Choroid plexus epithelial cell (primary cell): ENCODE data around the gene ZKSCAN2.

Experiments used
- DNase-seq: peaks from one replicate; pipeline ENCODE4 v3.0.0-alpha.2; 2010; ENCODE audit warnings: low read depth
- H3K4me3 ChIP-seq: 2 replicates; pipeline ENCODE4 v1.5.1; 2011; ENCODE audit warnings: low read depth, mild to moderate bottlenecking, control low read depth, low read length, moderate library complexity
- TF ChIP-seq, protein P1 (sequence below): conservative IDR thresholded peaks from 2 replicates; pipeline ENCODE4 v1.5.1; 2011; ENCODE audit warnings: low read depth, mild to moderate bottlenecking, control low read depth, inconsistent platforms, low read length, moderate library complexity

Gene ZKSCAN2

DNA sequence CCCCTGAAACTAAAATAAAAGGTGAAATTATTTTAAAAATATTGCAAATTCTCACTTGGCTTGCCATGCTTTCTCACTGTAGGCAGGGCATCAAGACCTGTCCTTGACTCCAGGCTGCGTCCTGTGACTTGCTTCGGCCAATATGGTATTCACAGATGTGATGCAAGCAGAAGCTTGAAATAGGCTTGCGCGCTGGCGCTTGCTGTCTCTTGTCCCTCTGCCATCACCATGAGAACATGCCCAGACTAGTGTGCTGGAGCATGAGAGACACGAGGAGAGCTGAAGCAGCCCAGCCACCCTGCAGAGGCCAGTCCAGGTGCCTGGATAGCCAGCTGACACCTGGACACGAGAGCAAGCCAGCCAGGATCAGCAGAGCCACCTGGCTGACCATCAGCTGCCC lies 21.8 kb upstream of the ZKSCAN2 start:
- DNase-seq, result no peak
- TF ChIP-seq, protein P1, sequence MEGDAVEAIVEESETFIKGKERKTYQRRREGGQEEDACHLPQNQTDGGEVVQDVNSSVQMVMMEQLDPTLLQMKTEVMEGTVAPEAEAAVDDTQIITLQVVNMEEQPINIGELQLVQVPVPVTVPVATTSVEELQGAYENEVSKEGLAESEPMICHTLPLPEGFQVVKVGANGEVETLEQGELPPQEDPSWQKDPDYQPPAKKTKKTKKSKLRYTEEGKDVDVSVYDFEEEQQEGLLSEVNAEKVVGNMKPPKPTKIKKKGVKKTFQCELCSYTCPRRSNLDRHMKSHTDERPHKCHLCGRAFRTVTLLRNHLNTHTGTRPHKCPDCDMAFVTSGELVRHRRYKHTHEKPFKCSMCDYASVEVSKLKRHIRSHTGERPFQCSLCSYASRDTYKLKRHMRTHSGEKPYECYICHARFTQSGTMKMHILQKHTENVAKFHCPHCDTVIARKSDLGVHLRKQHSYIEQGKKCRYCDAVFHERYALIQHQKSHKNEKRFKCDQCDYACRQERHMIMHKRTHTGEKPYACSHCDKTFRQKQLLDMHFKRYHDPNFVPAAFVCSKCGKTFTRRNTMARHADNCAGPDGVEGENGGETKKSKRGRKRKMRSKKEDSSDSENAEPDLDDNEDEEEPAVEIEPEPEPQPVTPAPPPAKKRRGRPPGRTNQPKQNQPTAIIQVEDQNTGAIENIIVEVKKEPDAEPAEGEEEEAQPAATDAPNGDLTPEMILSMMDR, result no peak
- no peak overlapping the region for H3K4me3 ChIP-seq

DNA sequence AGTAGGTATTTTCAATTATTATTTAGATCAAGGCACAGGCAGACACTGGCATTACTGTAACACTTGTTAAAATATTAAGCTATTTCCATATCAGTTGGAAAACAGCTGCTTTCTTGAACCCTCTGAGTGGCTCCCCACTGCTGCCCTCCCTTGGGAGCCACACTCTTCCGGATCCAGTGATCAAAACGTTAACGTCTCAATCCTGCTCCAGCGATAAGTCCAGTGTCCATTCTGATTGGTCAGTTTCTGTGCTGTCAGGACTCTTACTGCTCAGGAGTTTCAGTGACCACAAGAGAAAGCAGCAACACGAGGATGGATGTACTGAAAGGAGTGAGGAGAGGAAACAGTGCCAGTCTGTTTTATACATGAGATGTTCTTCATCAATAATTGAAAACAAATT lies 13.8 kb upstream of the ZKSCAN2 start:
- no peak overlapping the region for H3K4me3 ChIP-seq
- DNase-seq, result no peak
- TF ChIP-seq, protein P1, result no peak

DNA sequence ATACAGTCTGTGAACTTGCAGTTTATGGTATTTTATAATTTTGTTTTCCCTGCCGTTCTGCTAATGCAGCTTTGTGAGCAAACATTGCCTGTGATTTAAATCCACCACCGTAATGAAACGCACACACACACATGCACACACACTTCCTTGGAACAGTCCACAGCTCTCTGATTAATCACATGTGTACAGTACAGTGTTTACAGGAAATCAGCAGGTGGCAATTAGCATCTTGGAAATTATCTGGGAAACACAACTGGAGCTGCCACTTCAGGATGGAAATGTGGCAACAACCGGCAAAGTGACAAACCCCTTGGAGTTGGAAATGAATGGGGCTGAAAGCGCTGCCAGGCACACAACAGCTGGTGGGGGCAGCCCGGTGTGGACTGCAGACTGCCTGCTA lies 12.9 kb upstream of the ZKSCAN2 start:
- TF ChIP-seq, protein P1, result no peak
- no peak for DNase-seq
- H3K4me3 ChIP-seq, result no peak overlapping the region

DNA sequence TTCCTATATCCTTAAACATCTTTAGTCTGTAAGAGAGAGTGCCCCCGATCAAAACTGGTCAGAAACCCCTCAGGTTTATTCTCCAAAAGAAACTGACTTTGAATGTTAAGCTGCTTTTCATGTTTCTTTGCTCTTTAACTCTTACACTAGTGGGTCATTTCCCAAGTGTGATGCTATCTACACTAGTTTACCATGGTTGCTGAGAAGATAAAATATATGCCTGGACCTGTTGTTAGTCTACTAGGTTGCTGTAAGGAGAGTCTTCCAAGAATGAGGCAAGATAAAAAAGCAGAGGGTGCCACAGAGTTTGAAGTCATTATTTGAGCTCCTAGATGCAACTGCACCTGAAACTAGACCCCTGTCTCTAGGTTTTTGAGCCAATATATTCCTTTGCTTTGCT lies 12.2 kb upstream of the ZKSCAN2 start:
- TF ChIP-seq, protein P1, result no peak
- no peak for DNase-seq
- H3K4me3 ChIP-seq, result no peak overlapping the region

DNA sequence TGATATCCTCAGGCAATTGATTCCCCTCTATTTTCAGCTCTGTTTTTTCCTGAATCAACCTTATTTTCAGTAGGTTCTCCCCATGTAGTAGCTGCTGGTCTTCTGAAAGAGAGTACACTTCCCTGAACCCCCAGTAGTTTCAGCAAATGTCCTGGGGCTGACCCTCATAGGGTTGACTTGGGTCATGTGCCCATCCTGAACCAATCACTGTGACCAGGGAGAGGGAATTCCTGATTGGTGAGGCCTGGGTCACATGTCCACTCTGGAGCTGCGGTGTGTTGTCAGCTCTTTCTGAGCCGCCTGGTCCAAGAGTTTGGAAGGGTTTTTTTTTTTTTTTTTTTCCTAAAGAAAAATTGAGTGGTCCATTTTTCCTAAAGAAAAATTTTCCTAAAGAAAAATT lies 8.3 kb upstream of the ZKSCAN2 start:
- DNase-seq, result no peak
- no peak overlapping the region for H3K4me3 ChIP-seq
- TF ChIP-seq, protein P1, result no peak

DNA sequence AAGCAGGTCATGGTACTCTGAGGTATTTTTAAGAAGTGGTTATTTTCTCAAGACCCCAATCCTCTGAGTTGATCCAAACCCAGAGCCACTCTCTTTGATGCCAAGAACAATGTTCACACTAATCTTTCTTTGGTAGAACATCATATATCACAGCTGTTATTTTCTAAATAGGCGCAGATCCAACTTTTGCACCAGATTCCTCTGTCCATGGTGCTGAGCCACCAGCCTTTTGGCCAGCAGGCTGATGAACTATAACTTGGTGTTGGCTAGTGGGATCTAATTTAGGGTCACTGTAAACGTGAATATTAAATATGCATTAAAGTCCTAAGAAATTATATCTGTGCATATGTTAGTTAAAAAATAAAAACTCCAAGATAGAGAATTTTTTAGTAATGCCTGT lies 7.0 kb upstream of the ZKSCAN2 start:
- DNase-seq, result peak; percentile 49
- TF ChIP-seq, protein P1, result no peak

DNA sequence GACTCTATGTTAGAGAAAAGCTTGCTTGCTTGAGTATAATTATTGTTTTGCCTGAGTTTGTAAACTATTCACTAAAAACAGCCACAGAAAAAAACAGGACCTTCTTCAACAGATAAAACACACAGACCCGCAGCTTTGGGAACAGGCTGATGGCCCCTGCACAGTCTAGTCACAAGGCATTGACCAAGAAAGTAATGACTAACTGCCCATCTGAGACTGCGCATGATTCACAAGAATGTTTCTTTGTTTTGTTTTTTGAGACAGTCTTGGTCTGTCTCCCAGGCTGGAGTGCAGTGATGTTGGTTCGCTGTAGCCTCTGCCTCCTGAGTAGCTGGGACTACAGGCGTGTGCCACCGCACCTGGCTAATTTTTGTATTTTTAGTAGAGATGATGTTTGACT lies 2.8 kb upstream of the ZKSCAN2 start:
- H3K4me3 ChIP-seq, result no peak overlapping the region
- no peak for DNase-seq
- TF ChIP-seq, protein P1, result no peak

More for the DNA sequence above, 7.0 kb upstream of the ZKSCAN2 start:
- no peak overlapping the region for H3K4me3 ChIP-seq
